Measurements from ENCODE around the gene ZNF784. TPM values are rescaled to one million over a fixed set of nuclear protein-coding genes. Genes with fewer than 3 reads are reported as not detected.

The ZNF784 gene
- total and polyA plus RNA-seq, 2 of the 8 experiments (the other 6 are each of a cell fraction or from before 2014, with no cell fraction given), result 6.5 to 8.0 TPM

- 2% methylated on average over 43 of the region's 87 CpGs; no CpG with 5 or more reads in 1 of the 2 experiments for WGBS, 2 experiments (ENCODE audit: extremely low coverage in 1 of 2, insufficient coverage in 1 of 2, insufficient read length in 1 of 2, insufficient replicate concordance in 2 of 2, low coverage in 1 of 2, low lambda C conversion rate in 2 of 2, missing lambda C conversion rate in 1 of 2)
- POLR2A ChIA-PET (ENCODE audit: partially characterized antibody), result interaction anchor here (0.6 to 9.2 kb wide), 19 partner anchors 9 to 494 kb away, joined by 3 to 96 read pairs (median 4); partner anchors contain the start of genes FIZ1, NAT14, UBE2S and ZNF628
- TF ChIP-seq CTCF (IDR thresholded peaks at IDR 0.05; ENCODE audit: control extremely low read depth in 1 of 3, insufficient read depth in 1 of 3, low read depth in 1 of 3, low read length in 3 of 3) (no peak), POLR2AphosphoS5 (IDR thresholded peaks at IDR 0.05; ENCODE audit: low read depth, low read length) (no peak), ASH2L (IDR thresholded peaks at IDR 0.05; ENCODE audit: low read length) (peak; percentile 72), KDM1A (IDR thresholded peaks at IDR 0.05; ENCODE audit: borderline replicate concordance, low read length) (0 out of 2 replicates have a peak, but pooled peaks have one; percentile 59), EGR1 (IDR thresholded peaks at IDR 0.05; ENCODE audit: borderline replicate concordance, low read depth, low read length) (peak; percentile 74; the same call in 1 of the 2 replicates), CHD2 (IDR thresholded peaks at IDR 0.05; ENCODE audit: low read length) (0 out of 2 replicates have a peak, but pooled peaks have one; percentile 34), SUZ12 (IDR thresholded peaks at IDR 0.05; ENCODE audit: low read length) (peak; percentile 60; the same call in 1 of the 2 replicates)
Observed at GRCh38 chr19:55647732-55648584, 23.6 kb upstream of the ZNF784 start, which contains the start of gene CCDC106. TSS of gene CCDC106 (plus strand) at chr19:55648212. CDS start at chr19:55649047, 835 bp downstream.

More at GRCh38 chr19:55647732-55648584, 23.6 kb upstream of the ZNF784 start, which contains the start of gene CCDC106:
- Histone ChIP-seq H2BK12ac (ENCODE audit: low read depth, low read length) (no peak within 1 kb of the TSS), H4K91ac (replicated peaks; ENCODE audit: insufficient read length, low read length) (peak within 1 kb of the TSS; percentile 54), H3K79me1 (ENCODE audit: low read depth, low read length) (peaks cover 13% of the 10 kb centered on the region), H3K36me3 (ENCODE audit: control insufficient read depth in 2 of 4, insufficient read depth in 4 of 4, low read length in 3 of 4) (peaks cover 7 to 13% (median 11%) of the 10 kb centered on the region in 4 experiments), H4K20me1 (replicated peaks in 1 of 2; ENCODE audit: control insufficient read depth in 1 of 2, insufficient read depth in 2 of 2, low read length in 2 of 2) (peaks cover 0 to 4% of the 10 kb centered on the region in 2 experiments), H2BK5ac (ENCODE audit: low read depth, low read length) (peak within 1 kb of the TSS; percentile 83; the same call in 1 of the 2 replicates), H4K5ac (ENCODE audit: insufficient read length, low read depth, low read length) (peak within 1 kb of the TSS; percentile 70), H2AK5ac (ENCODE audit: low read depth, low read length) (no peak within 1 kb of the TSS), H3K56ac (replicated peaks; ENCODE audit: insufficient read length, low read depth, low read length) (peak within 1 kb of the TSS; percentile 80), H2BK15ac (ENCODE audit: low read length) (no peak within 1 kb of the TSS), H3K4me1 (replicated peaks in 1 of 4; ENCODE audit: control insufficient read depth in 3 of 4, insufficient read depth in 4 of 4, low read length in 3 of 4) (peaks cover 0 to 17% (median 8%) of the 10 kb centered on the region in 4 experiments; a peak in 6 of 7 replicates), H3K79me2 (ENCODE audit: control insufficient read depth in 1 of 2, insufficient read depth in 2 of 2, low read length in 2 of 2) (peaks cover 4 to 21% of the 10 kb centered on the region in 2 experiments; a peak in 3 of 4 replicates), H3K27ac (ENCODE audit: low read depth, low read length) (0 out of 2 replicates have a peak within 1 kb of the TSS, but pooled peaks have one; percentile 58), H3K4me2 (ENCODE audit: insufficient read depth in 1 of 2, low read depth in 2 of 2, low read length in 2 of 2) (peak within 1 kb of the TSS; percentile 78 to 81), H2AFZ (ENCODE audit: low read length) (no peak within 1 kb of the TSS; the same call in 1 of the 2 replicates), H3K9ac (replicated peaks in 1 of 4; ENCODE audit: extremely low read depth in 1 of 4, low read depth in 3 of 4, low read length in 3 of 4) (peak within 1 kb of the TSS in 3 of 4 experiments; percentile 55 to 66 (median 60); a peak in 6 of 7 replicates), H3K4ac (replicated peaks; ENCODE audit: insufficient read length, low read depth, low read length) (peak within 1 kb of the TSS; percentile 74), H3K14ac (ENCODE audit: insufficient read length) (peak within 1 kb of the TSS; percentile 27), H3K9me3 (ENCODE audit: insufficient read depth in 2 of 2, low read depth in 1 of 2, low read length in 1 of 2) (no peaks in the 10 kb centered on the region), H4K8ac (ENCODE audit: extremely low read depth, insufficient read depth, low read length) (peak within 1 kb of the TSS; percentile 63), H2BK120ac (replicated peaks; ENCODE audit: low read depth, low read length) (no peak within 1 kb of the TSS), H3K4me3 (ENCODE audit: extremely low read depth in 1 of 4, insufficient read depth in 2 of 4, low read depth in 3 of 4, low read length in 4 of 4) (peak within 1 kb of the TSS; percentile 72 to 85 (median 78)), H2BK20ac (ENCODE audit: low read length) (no peak within 1 kb of the TSS), H3K18ac (ENCODE audit: extremely low read depth, low read length) (peak within 1 kb of the TSS; percentile 87), H3K27me3 (replicated peaks in 1 of 4; ENCODE audit: control insufficient read depth in 3 of 4, extremely low read depth in 1 of 4, insufficient read depth in 3 of 4, low read length in 3 of 4) (no peaks in the 10 kb centered on the region), H3K23me2 (ENCODE audit: low read depth, low read length) (peaks cover 18% of the 10 kb centered on the region), H3K23ac (ENCODE audit: insufficient read length) (no peak within 1 kb of the TSS)
- DNase-seq (ENCODE audit: low read depth in 1 of 2, low spot score in 2 of 2) (peak in 1 of 2 experiments; percentile 89), FAIRE-seq (no peak)
- CTCF ChIA-PET (ENCODE audit: partially characterized antibody), result interaction anchor here (0.9 to 6.9 kb wide), 6 partner anchors 11 to 700 kb away, joined by 4 to 56 read pairs (median 5); partner anchors contain the start of gene ZNF865
